Heart right ventricle (tissue), 16 donors: ENCODE results near the gene MKI67. TPM values are rescaled to one million over a fixed set of nuclear protein-coding genes. Genes with fewer than 3 reads are reported as not detected.
A peak's percentile ranks its signal among the peaks of the same experiment; 100 is the strongest.
"Not testable (repeated sequence)": the region's sequence is repeated elsewhere in the genome, so short reads cannot be mapped to it uniquely, and the experiment has no call there.

ENCODE experiments used
- ATAC-seq, 8 donors: fragments of 200-7000 bp; cut with Tn5 transposase; one replicate each; pipeline ENCODE4 v1.9.1; 2020; ENCODE audit warnings: mild to moderate bottlenecking in 8 of 8, moderate library complexity in 8 of 8, moderate number of reproducible peaks in 1 of 8
- DNase-seq, 2 donors: peaks; one replicate each; pipeline ENCODE4 v3.0.0-alpha.2; 2020
- H3K27ac ChIP-seq, 10 donors: fragments of 200-600 bp; sonication (generic) in 2 of 10; one replicate each; pipeline versions ENCODE4 v1.5.0 to v1.8.0; 2020 to 2022; ENCODE audit warnings: mild to moderate bottlenecking in 3 of 10
- H3K27me3 ChIP-seq, 7 donors: fragments of 200-600 bp; one replicate each; pipeline ENCODE4 v1.8.0; 2021 to 2022; ENCODE audit warnings: mild to moderate bottlenecking in 2 of 7
- H3K36me3 ChIP-seq, 9 donors: fragments of 200-600 bp; sonication (generic) in 1 of 9; one replicate each; pipeline versions ENCODE4 v1.5.0 to v1.8.0; 2020 to 2022; ENCODE audit warnings: mild to moderate bottlenecking in 2 of 9
- H3K4me1 ChIP-seq, 9 donors: fragments of 200-600 bp; sonication (generic) in 1 of 9; one replicate each; pipeline versions ENCODE4 v1.5.0 to v1.8.0; 2020 to 2022; ENCODE audit warnings: mild to moderate bottlenecking in 4 of 9
- H3K4me3 ChIP-seq, 10 donors: fragments of 200-600 bp; sonication (generic) in 2 of 10; one replicate each; pipeline versions ENCODE4 v1.5.0 to v1.8.0; 2020 to 2022; ENCODE audit warnings: mild to moderate bottlenecking in 7 of 10, moderate library complexity in 2 of 10
- H3K9me3 ChIP-seq, 11 donors: fragments of 200-600 bp in 10 of 11; sonication (generic) in 2 of 11; one replicate each; pipeline versions ENCODE4 v1.5.0 to v1.8.0; 2013 to 2022; ENCODE audit warnings: mild to moderate bottlenecking in 2 of 11, control low read depth in 1 of 11, moderate library complexity in 1 of 11
- WGBS, 2 donors: extraction: QIAGEN DNeasy Blood & Tissue Kit; methylation state at CpG; one replicate each; pipeline ENCODE4 v1.1.7; 2013; ENCODE audit warnings: inconsistent platforms in 1 of 2; 5-methylcytosine and 5-hydroxymethylcytosine counted together
- intact Hi-C, 10 donors: fragments of 100-400 bp; cut with DNase I; formaldehyde crosslinking; loops; one replicate each; pipeline versions ENCODE4 v1.11.1 to v1.14.2; 2022
- polyA plus RNA-seq, 2 donors: library from polyadenylated mRNA; stranded (reverse); fragments of 200-250 nt; gene quantifications; one replicate each; pipeline ENCODE4 v1.2.3, GENCODE V29; 2013
- total RNA-seq, 10 donors: library from RNA; stranded (reverse); fragmentation: NEBNext Ultra II Directional in 3 of 10; extraction: Animal tissue kit (Norgen Biotek cat#: 25700) in 3 of 10; gene quantifications; one replicate each; pipeline versions ENCODE4 v1.2.1 to v1.2.4, GENCODE V29; 2021 to 2023
- TF ChIP-seq, protein P1 (sequence below), 9 donors: fragments of 200-600 bp; sonication (generic) in 2 of 9; IDR thresholded peaks; one replicate each; pipeline versions ENCODE4 v1.5.0 to v1.8.0; 2021 to 2022; ENCODE audit warnings: antibody characterized with exemption in 9 of 9, mild to moderate bottlenecking in 5 of 9, moderate library complexity in 1 of 9
- donor health status: Arrhythmogenic right ventricular cardiomyopathy.
- donor health status: ischemic (EF 13 %, LVEDD 7.1; RV severe dilation, severe dysfunction).
- donor health status: healthy with polysubstance abuse.
- donor health status: DM: no; HTN: yes; CAD: no.
- donor health status: DM: no; HTN: no; CAD: no.
- donor health status: ischemic (EF 25% LVEDD 6.9; RV normal size, moderate dysfunction).
- donor health status: ischemic (EF 25% LVEDD 5.7; RV mildly dilated, moderate dysfunction).
- donor health status: healthy.
- donor health status: DM: yes; HTN: yes; CAD: no.
- donor health status: Ischemic cardiomyopathy.
- donor health status: ischemic (EF 35%, LVEDD 5.7; RV mildly dilated, moderate dysfunction).
- donor health status: nonischemic (EF 11% LVEDD 7.7; RV severe dilation, severe dysfunction).
- donor health status: DM: yes; HTN: yes; CAD: no.
- donor health status: PGD.
- donor health status: ischemic (EF 29% LVEDD 5.4; RV normal size, mild dysfunction).
- donor health status: nonischemic (EF 23%, LVEDD 6.1; RV moderate dilation, normal function).

Gene MKI67
- total and polyA plus RNA-seq, 12 donors, result 0.09 to 19.1 (median 0.42) TPM

DNA sequence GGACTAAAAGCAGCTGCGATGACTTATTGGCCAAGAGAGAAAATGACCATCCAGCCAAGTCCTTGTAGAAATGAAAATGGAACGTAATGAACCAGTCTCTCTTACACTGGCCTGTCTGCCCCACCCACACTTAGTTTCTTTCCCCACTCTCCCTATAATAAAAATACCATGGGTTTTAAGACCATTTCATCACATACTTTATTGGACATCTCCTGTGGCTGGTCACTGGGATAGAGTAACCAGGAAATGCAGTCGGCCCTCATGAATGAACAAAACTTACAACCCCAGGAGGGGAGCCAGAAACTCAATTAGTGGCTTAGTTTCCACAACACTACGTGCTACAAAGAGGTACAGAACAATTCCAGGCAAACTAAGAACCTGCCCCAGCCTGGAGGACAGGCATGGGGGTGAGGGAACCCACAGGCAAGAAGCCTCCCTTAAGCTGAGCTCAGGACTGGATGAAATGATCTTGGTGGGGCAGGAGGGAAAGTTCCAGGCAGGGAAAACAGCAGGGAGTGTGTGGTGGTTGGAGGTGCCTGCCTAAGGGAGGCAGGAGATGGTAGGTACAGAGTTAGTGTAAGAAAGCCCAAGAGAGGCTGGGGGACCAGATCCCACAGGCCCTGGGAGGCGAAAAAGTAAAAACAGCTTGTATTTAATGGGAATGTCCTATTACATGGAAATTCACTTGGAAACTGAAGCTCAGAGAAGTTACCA, 29.6 kb downstream of the MKI67 start:
- Histone ChIP-seq H3K4me3 (no peak overlapping the region), H3K27ac (no peak overlapping the region), H3K4me1 (no peaks in the 10 kb centered on the region), H3K27me3 (peaks cover 0 to 13% (median 7%) of the 10 kb centered on the region in 7 donors), H3K36me3 (peaks cover 0 to 41% (median 0%) of the 10 kb centered on the region in 9 donors), H3K9me3 (no peaks in the 10 kb centered on the region)
- WGBS, 2 donors, result 90 to 91% methylated on average over 5 of the region's 5 CpGs
- DNase-seq (no peak), ATAC-seq (no peak)
- TF ChIP-seq, protein P1, sequence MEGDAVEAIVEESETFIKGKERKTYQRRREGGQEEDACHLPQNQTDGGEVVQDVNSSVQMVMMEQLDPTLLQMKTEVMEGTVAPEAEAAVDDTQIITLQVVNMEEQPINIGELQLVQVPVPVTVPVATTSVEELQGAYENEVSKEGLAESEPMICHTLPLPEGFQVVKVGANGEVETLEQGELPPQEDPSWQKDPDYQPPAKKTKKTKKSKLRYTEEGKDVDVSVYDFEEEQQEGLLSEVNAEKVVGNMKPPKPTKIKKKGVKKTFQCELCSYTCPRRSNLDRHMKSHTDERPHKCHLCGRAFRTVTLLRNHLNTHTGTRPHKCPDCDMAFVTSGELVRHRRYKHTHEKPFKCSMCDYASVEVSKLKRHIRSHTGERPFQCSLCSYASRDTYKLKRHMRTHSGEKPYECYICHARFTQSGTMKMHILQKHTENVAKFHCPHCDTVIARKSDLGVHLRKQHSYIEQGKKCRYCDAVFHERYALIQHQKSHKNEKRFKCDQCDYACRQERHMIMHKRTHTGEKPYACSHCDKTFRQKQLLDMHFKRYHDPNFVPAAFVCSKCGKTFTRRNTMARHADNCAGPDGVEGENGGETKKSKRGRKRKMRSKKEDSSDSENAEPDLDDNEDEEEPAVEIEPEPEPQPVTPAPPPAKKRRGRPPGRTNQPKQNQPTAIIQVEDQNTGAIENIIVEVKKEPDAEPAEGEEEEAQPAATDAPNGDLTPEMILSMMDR (IDR thresholded peaks at IDR 0.05), result no peak
- intact Hi-C loops, result no loop called here

DNA sequence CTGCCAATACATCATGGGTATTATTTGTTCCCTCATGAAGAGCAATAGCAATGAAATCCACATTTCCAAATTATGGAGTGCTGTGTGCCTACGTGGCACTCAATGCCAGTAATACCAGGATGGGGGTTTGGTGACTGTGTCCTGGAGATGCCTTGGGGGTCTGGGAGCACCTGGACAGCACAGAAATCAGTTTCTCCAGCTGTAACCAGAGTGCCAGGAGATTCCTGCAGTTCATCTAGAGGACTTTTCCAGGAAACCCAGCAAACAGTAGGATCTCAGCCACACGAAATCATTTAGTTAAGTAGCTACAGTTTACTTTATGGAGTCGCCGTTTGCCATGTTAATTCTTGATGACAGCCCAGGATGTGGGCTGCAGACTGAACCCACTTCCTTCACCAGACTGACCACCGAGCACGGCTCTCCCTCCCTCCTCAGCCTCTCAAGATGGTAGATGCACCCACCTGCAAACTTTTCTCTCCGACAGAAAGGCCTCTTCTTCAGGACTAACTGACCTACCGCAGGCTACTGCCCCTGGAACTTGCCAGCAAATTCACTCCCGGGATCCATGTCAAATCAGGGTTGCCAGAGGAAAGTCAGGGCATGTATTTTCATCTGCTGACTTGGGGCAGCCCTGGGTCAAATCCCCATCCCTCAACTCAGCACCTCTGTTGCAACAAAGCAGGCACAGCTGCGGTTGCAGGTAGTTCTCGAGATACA, 30.3 kb downstream of the MKI67 start:
- ATAC-seq, result no peak
- Histone ChIP-seq H3K27me3 (peaks cover 0 to 15% (median 7%) of the 10 kb centered on the region in 7 donors), H3K4me1 (no peaks in the 10 kb centered on the region), H3K9me3 (no peaks in the 10 kb centered on the region), H3K4me3 (no peak overlapping the region), H3K27ac (no peak overlapping the region), H3K36me3 (peaks cover 0 to 36% (median 0%) of the 10 kb centered on the region in 9 donors)
- 86 to 88% methylated on average over 11 of the region's 11 CpGs for WGBS, 2 donors
- intact Hi-C loops, result no loop called here
- DNase-seq, result no peak
- TF ChIP-seq, protein P1 (IDR thresholded peaks at IDR 0.05), result no peak

DNA sequence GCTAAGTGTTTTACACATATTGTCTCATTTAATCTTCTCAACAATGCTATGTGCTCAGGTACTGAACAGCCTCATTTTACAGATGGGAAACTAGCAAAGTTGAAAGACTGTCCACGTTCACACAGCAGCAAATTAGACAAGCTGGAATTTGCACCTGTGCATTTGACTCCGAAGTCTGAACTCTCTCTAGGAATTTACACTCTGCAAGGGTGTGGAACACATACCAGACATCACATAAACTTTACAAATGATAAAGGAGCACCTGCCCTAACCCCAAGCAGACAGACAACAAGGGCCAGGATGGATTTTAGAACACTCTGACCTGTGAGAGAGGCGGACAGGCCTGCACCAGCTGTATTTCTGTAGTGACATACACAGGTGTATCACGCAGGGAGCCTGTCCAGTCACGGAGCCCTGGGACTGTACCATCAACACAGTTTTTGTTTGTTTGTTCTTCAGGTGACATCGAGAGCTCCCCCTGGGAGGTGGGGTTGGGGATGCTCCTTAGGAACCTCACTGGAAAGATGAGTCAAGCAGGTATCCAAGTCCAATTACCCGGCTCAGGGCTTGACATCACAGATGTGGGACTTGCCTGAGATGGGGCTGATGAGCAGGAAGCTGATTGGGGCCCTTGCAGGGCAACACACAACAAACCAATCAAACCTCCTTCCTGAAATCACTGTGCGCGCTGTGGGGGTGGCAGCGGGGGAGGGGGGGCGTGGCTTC, 31.0 kb downstream of the MKI67 start:
- Histone ChIP-seq H3K27me3 (peaks cover 0 to 22% (median 7%) of the 10 kb centered on the region in 7 donors), H3K4me1 (no peaks in the 10 kb centered on the region), H3K9me3 (no peaks in the 10 kb centered on the region), H3K36me3 (peaks cover 0 to 30% (median 0%) of the 10 kb centered on the region in 9 donors), H3K4me3 (no peak overlapping the region), H3K27ac (no peak overlapping the region)
- ATAC-seq, result peak in 1 of 8 donors; percentile 25
- 86 to 90% methylated on average over 11 of the region's 11 CpGs for WGBS, 2 donors
- TF ChIP-seq, protein P1 (IDR thresholded peaks at IDR 0.05), result no peak
- DNase-seq, result no peak
- intact Hi-C loops, result no loop called here

DNA sequence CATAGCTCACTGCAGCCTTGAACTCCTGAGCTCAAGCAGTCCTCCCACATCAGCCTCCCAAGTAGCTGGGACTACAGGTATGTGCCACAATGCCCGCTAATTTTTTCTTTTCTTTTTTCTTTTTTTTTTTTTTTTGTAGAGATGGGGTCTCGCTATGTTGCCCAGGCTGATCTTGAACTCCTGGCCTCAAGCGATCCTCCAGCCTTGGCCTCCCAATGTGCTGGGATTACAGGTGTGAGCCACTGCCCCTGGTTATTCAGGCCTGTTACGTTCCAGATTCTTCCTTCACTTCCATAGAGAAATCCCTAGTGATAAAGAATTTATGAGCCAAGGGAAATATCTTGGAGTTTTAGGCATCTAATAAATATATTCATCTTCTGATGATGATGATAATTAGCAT, 31.6 kb downstream of the MKI67 start:
- DNase-seq, H3K4me1 ChIP-seq, H3K9me3 ChIP-seq, H3K27ac ChIP-seq, intact Hi-C loops, H3K4me3 ChIP-seq, ATAC-seq: not testable (repeated sequence)
- Histone ChIP-seq H3K36me3 (peaks cover 0 to 24% (median 0%) of the 10 kb centered on the region in 9 donors), H3K27me3 (peaks cover 0 to 26% (median 10%) of the 10 kb centered on the region in 7 donors)
- 96 to 100% methylated on average over 4 of the region's 4 CpGs for WGBS, 2 donors
